ENCODE results near the gene CLSTN2. TPM values are rescaled to one million over a fixed set of nuclear protein-coding genes. Genes with fewer than 3 reads are reported as not detected.

The CLSTN2 gene
- total and polyA plus RNA-seq, 2 of the 8 experiments (the other 6 are each of a cell fraction or from before 2014, with no cell fraction given) = 0.39 to 0.52 TPM

DNA sequence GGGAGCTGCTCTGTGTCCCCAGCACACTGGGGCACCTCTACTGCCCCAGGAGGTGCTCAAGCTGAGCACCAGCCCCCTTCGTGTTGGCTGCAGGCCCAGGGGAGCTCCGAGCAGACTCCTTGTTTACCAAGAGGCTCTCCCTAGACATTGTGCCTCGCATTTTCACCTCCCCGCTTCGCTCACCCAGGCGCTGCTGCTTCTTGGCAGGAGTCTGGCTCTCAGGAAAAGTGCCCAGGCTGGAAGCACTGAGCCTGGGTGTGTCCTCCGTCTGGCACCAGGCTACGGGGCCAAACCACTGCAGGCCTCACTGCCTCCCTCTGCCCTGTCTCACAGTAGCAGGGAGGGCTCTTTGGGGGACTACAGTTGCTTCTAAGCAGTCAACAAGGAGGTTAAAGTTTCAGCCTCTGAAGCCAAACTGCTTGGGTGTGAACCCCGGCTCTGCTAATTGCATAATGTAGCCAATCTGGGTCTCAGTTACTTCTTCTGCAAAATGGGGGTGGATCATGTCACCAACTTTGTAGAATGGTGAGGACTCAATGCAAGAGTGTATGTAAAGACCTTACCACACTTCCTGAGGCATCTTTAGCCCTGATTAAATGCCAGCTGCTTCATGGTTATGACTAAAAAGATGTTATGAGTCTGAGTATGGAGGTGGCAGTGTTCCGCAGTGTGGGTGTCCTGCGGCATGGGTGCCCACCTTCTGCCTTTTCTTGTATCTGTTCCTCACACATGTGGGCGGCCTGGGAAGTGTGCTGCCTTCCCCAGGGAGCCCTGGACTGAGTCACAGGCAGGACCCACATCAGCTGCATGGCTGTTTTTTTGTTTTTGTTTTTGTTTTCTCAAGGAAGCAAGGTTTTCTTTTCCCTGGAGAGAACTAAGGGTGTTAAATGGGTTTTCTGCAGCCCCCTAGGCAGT lies 88.9 kb downstream of the CLSTN2 start:
- Histone ChIP-seq H3K23me2 (ENCODE audit: low read depth, low read length) (no peaks in the 10 kb centered on the region), H4K91ac (replicated peaks; ENCODE audit: insufficient read length, low read length) (no peak overlapping the region), H3K79me2 (ENCODE audit: control insufficient read depth in 1 of 2, insufficient read depth in 2 of 2, low read length in 2 of 2) (no peaks in the 10 kb centered on the region), H2AK5ac (ENCODE audit: low read depth, low read length) (no peak overlapping the region), H3K27me3 (replicated peaks in 1 of 4; ENCODE audit: control insufficient read depth in 3 of 4, extremely low read depth in 1 of 4, insufficient read depth in 3 of 4, low read length in 3 of 4) (no peaks in the 10 kb centered on the region; a peak in 2 of 7 replicates), H2BK12ac (ENCODE audit: low read depth, low read length) (no peak overlapping the region), H2BK120ac (replicated peaks; ENCODE audit: low read depth, low read length) (no peak overlapping the region), H3K4me2 (ENCODE audit: insufficient read depth in 1 of 2, low read depth in 2 of 2, low read length in 2 of 2) (no peak overlapping the region), H3K4ac (replicated peaks; ENCODE audit: insufficient read length, low read depth, low read length) (no peak overlapping the region), H3K4me1 (replicated peaks in 1 of 4; ENCODE audit: control insufficient read depth in 3 of 4, insufficient read depth in 4 of 4, low read length in 3 of 4) (peaks cover 0 to 5% (median 0%) of the 10 kb centered on the region in 4 experiments; a peak in 1 of 7 replicates), H2BK15ac (ENCODE audit: low read length) (no peak overlapping the region), H4K5ac (ENCODE audit: insufficient read length, low read depth, low read length) (no peak overlapping the region), H3K18ac (ENCODE audit: extremely low read depth, low read length) (no peak overlapping the region), H3K23ac (ENCODE audit: insufficient read length) (no peak overlapping the region), H2BK20ac (ENCODE audit: low read length) (no peak overlapping the region), H3K4me3 (ENCODE audit: extremely low read depth in 1 of 4, insufficient read depth in 2 of 4, low read depth in 3 of 4, low read length in 4 of 4) (no peak overlapping the region), H3K14ac (ENCODE audit: insufficient read length) (no peak overlapping the region), H2AFZ (ENCODE audit: low read length) (peak overlapping the region; percentile 81), H3K79me1 (ENCODE audit: low read depth, low read length) (no peaks in the 10 kb centered on the region; the same call in 1 of the 2 replicates), H4K8ac (ENCODE audit: extremely low read depth, insufficient read depth, low read length) (peak overlapping the region; percentile 45), H2BK5ac (ENCODE audit: low read depth, low read length) (no peak overlapping the region), H4K20me1 (replicated peaks in 1 of 2; ENCODE audit: control insufficient read depth in 1 of 2, insufficient read depth in 2 of 2, low read length in 2 of 2) (no peaks in the 10 kb centered on the region), H3K9ac (replicated peaks in 1 of 4; ENCODE audit: extremely low read depth in 1 of 4, low read depth in 3 of 4, low read length in 3 of 4) (no peak overlapping the region), H3K36me3 (ENCODE audit: control insufficient read depth in 2 of 4, insufficient read depth in 4 of 4, low read length in 3 of 4) (no peaks in the 10 kb centered on the region), H3K27ac (ENCODE audit: low read depth, low read length) (no peak overlapping the region), H3K56ac (replicated peaks; ENCODE audit: insufficient read length, low read depth, low read length) (no peak overlapping the region), H3K9me3 (ENCODE audit: insufficient read depth in 2 of 2, low read depth in 1 of 2, low read length in 1 of 2) (no peaks in the 10 kb centered on the region)
- no peak for TF ChIP-seq SRF (IDR thresholded peaks at IDR 0.05; ENCODE audit: low read depth, low read length)
- no peak for FAIRE-seq
- ChIA-PET POLR2A (ENCODE audit: partially characterized antibody) (no interaction called here), CTCF (ENCODE audit: partially characterized antibody) (interaction anchor here (0.7 to 1.8 kb wide), 5 partner anchors 18 to 899 kb away, joined by 3 to 4 read pairs (median 3); no protein-coding TSS in a partner anchor)
- DNase-seq (ENCODE audit: low read depth in 1 of 2, low spot score in 2 of 2) = no peak
- WGBS, 2 experiments (ENCODE audit: extremely low coverage in 1 of 2, insufficient coverage in 1 of 2, insufficient read length in 1 of 2, insufficient replicate concordance in 2 of 2, low coverage in 1 of 2, low lambda C conversion rate in 2 of 2, missing lambda C conversion rate in 1 of 2) = 89% methylated on average over 11 of the region's 12 CpGs; no CpG with 5 or more reads in 1 of the 2 experiments

Data from H1 (cell line).